Upper lobe of left lung (tissue), 4 donors: ENCODE results near the gene ASIC4.

ENCODE experiments used
- POLR2AphosphoS5 ChIP-seq, 2 donors: sonication (generic); formaldehyde crosslinking; IDR thresholded peaks; one replicate each; pipeline ENCODE4 v1.5.1; 2017; ENCODE audit warnings: antibody characterized with exemption in 2 of 2
- TF ChIP-seq, protein P1 (sequence below), 6 experiments: fragments of 450-650 bp in 4 of 6; fragments of 200-600 bp in 2 of 6; sonication (generic) in 2 of 6; IDR thresholded peaks; one replicate each; pipeline ENCODE4 v1.5.1; 2016 to 2019; ENCODE audit warnings: antibody characterized with exemption in 6 of 6

DNA sequence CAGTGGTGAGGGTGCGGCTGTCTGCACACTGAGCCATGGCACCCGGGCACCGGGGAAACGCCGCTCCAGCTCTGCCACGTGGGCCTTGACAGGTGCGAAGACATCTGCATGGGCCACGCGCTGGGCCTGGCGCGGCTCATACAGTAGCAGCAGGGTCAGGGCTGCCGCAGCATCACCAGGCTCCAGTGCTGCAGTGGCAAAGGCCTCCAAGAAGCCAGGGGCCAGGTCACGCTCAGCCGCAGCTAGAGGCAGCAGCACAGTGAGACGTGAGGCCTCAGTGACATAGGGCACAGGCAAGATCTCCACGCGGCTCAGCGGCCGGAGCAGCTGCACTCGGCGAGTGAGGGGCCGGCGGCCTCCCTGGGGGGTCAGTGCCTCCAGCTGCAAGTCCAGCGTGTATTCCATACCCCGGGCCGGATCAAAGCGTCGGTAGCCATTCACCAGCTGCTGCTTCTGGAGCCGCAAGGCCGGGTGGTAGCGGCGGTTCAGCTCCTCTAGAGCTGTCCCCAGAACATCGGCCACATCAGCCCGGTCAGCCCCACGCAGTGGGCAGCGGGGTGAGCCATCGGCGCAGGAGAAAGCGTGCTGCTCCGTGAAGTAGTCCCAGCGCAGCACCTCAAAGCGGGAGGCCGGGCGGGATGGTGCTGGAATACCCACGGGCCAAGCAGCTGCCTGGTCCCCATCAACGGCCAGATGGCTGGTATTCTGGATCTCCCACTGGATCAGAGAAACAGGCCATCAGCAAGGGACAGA, 25.8 kb downstream of the ASIC4 start:
- TF ChIP-seq, protein P1, sequence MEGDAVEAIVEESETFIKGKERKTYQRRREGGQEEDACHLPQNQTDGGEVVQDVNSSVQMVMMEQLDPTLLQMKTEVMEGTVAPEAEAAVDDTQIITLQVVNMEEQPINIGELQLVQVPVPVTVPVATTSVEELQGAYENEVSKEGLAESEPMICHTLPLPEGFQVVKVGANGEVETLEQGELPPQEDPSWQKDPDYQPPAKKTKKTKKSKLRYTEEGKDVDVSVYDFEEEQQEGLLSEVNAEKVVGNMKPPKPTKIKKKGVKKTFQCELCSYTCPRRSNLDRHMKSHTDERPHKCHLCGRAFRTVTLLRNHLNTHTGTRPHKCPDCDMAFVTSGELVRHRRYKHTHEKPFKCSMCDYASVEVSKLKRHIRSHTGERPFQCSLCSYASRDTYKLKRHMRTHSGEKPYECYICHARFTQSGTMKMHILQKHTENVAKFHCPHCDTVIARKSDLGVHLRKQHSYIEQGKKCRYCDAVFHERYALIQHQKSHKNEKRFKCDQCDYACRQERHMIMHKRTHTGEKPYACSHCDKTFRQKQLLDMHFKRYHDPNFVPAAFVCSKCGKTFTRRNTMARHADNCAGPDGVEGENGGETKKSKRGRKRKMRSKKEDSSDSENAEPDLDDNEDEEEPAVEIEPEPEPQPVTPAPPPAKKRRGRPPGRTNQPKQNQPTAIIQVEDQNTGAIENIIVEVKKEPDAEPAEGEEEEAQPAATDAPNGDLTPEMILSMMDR (IDR thresholded peaks at IDR 0.05): no peak
- TF ChIP-seq POLR2AphosphoS5 (IDR thresholded peaks at IDR 0.05): no peak
